COR-L47 (cell line): ENCODE measurements around the gene SLC4A4.
A peak's percentile ranks its signal among the peaks of the same experiment; 100 is the strongest.

ENCODE experiments used
- DNase-seq: peaks from one replicate; lab custom pipeline; 2025; lab: John Stamatoyannopoulos, UW

SLC4A4 gene

DNA sequence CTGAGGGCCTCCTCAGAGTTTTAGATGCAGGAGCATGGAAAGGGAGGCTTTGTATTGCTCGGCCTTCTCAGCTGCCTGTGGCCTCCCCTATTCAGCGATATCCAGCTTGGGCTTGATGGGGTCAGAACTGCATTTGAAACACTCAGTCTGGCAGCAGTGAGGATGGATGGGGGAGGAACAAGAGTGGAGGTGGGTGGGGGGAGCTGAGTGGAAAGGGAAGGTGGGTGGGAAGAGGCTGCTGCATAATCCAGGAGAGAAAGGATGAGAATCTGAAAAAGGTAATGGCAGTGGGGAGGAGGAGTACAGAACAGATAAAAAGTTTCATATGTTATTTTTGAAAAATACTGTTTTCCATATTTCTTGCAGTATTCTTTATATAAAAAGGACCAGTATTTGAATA lies 202.7 kb downstream of the SLC4A4 start:
- DNase-seq: no peak

DNA sequence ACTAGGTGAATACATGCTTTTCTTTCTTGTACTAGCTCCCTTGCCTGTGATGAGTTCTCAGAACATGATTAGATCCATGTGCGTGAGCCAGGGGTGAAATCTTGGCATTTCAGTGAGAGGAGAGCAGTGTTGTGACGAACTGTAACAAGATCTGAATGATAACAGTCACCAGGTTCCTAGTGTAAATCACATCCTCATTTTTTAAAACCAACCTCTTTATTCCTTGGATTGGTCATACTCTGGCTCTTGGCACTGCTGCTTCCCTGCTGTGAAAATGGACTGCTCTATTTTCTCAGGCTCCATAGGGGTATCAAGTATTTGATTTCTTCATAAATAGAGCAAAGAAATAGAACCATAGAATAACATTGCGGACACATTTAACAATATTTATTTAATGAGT lies 206.3 kb downstream of the SLC4A4 start:
- peak; percentile 30 for DNase-seq

DNA sequence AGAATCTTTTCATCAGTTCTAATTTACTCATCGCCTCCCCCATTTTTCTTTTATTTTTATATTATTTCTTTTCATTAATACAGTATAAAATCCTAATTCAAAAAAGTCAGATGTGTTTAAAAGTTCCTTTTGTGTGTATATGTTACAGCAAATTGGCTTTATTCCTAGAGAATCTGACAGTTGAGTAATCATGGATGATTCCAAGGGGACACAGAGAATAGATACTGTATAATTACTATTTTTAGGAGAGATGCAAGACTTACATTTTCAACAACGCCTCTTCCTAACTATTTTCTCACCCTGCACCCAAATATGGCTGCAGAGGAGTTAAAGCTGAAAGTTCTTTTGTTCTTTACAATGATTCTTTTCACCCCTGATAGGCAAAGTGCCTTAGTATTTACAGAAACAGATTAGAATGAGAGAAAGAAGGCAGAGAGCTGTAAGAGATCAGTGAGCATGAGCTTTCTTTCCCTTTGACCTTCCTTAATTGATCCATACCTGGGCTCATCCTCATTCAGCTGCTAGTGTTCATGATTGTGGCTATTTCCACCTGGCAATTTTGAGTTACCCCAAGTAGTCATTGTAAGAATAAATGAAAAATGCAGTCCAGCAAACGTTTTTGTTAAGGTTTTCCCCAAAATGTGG lies 210.8 kb downstream of the SLC4A4 start:
- no peak for DNase-seq

DNA sequence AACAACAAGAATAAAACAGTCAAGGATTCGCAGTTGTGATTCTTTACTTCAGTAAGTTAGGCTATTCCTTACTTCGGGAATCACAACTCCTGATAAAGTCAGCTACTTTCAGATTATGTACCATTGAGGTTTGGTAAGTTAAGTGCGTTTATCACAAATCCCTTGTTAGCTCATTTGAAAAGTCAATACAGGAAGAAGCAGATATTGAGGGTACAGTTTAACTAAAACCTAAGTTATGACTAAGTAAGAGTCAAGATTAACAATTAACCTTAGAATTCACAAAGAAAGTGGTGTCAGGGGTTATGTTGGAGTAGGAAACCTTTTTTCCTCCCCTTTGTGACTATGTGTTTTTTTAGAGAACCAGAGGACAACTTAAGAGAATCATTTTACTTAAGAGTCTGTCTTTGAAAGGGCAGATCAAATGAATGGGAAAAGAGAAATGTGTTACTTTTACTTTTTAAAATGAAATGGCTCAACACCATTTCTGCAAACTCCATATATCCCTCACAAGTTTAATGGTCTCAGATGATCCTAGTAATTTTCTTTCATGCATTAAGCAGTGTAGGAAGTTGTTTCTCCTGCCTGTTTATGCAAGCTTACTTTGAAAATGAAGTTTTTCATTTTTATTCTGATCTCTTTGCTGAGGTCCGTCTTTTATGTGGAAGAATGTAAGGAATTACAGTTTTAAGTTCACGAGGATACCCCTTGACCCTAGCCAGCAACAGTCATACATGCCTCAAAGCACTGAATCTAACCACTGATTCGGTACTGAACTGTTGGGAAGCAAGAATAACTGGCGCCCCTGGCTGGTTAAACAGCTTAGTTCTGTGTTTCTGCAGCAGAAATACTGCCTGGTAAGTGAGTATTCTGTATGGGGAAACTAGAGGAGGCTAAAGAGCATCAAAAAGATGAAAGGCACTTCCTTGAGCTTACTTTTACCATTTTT lies 211.7 kb downstream of the SLC4A4 start:
- no peak for DNase-seq

DNA sequence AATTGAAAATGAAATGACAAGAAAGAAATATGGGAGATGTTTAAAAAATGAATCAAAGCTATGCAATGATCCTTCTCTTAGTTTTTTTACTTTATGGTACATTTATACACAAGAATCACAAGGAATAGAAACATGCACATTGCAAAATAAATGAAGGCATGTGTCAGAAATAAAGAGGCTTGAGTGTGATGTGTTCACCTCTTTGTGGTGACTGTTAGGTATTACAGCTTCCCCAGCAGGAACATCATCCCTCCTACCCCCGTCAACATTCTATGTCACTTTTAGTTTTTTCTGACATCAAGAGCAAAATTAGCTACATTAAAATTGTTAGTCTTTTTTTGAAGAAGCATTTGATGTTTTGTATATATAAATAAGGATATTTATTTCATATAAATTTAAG lies 214.8 kb downstream of the SLC4A4 start:
- no peak for DNase-seq

DNA sequence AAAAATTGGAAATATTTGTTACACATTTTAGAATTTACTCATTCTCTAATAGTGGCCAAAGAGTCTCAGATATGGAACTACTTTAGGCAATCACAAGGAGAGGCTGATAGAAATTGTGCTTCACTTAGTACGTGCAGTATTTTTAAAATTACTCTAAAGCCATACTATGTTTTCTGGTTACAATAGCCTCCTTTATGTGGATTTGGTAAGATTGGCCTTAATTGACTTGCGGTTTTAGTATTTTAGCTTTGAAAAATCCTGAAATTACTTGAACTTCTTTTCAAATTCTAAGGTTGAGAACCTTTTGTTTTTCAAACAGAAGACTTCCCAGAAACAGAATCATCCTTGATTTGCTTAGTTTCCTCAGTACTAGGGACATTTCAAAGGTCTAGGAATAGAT lies 215.2 kb downstream of the SLC4A4 start:
- no peak for DNase-seq

DNA sequence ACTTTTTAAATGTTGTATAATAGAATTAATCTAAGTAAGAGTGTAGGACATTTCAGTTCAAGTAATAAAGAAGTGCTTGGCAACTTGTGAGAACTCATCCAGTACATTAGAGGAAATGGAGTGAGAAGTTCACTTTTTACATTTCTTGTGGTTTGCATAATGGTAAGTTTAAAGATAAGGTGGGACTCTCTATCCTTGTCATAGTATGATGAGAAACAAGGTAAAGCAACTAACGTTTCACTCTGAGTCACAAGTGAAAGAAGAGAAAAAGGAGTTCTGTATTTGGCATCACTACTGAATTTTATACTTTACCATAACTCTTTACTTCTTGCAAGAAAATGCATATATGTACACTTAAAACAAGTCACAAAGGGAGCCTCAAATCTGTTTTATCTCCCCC lies 219.4 kb downstream of the SLC4A4 start:
- no peak for DNase-seq

DNA sequence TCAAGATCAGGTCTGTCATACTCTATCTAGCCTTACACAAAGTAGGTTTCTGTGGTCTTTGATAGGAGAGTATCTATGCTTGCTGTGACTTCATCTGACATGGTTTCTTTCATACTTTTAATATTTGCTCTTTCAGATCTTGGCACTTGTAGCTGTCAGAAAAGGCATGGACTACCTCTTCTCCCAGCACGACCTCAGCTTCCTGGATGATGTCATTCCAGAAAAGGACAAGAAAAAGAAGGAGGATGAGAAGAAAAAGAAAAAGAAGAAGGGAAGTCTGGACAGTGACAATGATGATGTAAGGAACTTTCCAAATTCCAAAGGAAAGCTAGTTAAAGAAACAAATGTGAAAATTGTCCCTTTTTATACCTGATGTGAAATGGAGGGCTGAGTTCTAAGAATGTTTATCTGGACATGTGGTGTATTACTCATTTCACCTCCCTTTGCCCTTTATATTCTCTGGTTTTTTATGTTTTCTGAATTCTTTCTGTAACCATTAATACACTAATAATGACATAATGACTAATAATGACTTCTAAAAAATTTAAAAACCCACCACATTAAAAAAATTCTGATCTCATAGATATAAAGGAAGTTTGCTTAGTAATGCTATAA lies 221.2 kb downstream of the SLC4A4 start:
- DNase-seq: no peak

DNA sequence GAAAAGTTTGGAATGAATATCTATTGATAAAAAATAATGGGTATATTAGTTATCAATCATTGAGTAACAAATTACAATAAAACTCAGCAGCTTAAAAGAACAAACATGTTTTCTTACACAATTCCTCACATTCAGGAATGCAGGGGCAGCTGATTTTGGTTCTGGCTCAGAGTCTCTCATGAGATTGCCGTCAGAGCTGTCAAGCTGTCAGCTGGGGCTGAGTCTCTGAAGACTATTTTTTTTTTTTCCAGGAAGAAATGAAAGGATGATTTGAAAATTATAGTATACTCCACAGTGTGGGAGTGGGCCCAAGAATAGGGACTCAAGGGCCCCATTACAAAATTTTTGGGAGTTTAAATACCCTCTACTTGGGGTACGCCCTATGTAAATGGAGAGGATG lies 226.0 kb downstream of the SLC4A4 start:
- no peak for DNase-seq

DNA sequence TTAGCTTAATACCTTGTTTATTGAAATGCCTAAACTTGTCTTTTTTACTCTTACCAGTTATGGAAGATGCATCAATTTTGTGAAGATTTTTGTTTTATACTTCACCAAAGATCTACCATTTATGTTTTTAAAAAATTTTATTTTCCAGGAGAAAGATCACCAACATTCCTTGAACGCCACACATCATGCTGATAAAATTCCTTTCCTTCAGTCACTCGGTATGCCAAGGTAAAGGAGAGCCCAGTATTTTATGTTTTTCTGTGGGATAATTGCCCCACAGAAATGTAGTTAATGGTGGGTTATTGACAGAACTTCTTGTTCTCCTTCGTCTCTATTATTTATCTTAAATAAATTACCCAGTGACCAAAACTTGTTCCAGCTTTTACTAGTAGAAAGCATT lies 228.0 kb downstream of the SLC4A4 start:
- no peak for DNase-seq

DNA sequence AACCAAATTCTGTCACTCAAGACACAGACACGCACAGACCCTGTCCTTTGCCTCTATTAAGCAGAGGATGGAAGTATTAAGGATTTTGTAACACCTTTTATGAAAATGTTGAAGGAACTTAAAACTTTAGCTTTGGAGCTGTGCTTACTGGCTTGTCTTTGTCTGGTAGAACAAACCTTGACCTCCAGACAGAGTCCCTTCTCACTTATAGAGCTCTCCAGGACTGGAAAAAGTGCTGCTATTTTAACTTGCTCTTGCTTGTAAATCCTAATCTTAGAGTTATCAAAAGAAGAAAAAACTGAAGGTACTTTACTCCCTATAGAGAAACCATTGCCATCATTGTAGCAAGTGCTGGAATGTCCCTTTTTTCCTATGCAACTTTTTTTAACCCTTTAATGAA lies 229.3 kb downstream of the SLC4A4 start:
- no peak for DNase-seq

DNA sequence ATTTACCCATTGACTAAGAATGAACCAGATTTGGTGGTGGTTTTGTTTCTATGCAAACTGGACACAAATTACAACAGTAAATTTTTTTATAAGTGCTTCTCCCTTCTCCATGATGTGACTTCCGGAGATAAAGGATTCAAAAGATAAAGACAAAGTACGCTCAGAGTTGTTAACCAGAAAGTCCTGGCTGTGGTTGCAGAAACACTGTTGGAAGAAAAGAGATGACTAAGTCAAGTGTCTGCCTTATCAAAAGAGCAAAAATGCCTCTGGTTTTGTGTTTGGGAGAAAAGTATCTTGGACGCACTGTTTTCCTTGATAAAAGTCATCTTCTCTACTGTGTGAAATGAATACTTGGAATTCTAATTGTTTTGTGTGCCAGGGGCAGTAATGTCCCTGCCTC lies 231.7 kb downstream of the SLC4A4 start:
- DNase-seq: no peak

DNA sequence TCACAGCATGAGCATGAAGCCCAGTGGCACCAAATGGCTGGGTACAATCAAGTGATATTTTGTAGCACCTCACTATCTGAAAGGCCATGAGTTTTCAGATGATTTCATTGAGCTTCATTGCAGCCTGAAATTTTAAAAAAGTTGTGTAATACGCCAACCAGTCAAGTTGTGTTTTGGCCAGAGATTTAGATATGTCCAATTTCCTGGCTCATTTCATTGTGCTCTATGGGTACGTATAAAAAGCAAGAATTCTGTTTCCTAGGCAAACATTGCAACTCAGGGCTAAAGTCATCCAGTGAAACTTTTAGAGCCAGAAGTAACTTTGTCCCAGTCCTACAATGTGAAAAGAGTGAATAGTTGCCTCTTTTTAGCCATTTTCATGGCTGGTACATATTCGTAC lies 232.5 kb downstream of the SLC4A4 start:
- DNase-seq: no peak

DNA sequence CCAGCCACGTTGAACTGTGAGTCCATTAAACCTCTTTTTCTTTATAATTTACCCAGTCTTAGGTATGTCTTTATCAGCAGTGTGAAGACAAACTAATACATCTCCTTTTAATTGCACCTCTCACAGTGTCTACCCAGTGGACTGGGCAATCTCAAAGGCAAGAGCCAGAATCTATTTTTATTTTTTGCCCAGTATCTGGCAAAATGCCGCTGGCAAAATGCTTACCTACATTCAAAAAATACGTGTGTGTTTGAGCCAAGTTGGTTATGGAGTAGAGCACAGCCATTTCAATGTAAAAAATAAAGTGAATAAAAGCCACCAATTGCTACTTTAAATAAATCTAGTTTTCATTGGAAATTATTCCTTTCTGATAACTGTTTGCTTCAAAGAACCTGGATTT lies 245.2 kb downstream of the SLC4A4 start:
- no peak for DNase-seq

DNA sequence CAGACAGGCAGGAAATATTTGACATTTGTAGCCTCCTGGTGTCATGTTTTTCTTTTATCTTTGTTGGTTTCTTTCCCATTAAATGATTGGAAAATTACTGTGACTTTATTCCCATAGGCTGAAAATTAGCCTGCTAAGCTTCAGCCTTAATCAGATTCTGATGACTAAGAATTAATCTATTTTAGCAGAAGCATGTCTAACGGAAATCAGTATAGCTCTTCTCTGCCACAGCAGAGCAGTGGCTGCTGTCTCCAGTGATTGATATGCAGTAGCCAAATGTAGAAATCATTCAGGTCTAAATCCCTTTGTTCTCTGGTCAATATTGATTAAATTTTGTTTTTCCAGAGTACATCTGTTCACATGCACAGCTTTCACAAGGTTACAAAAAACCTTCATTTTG lies 245.8 kb downstream of the SLC4A4 start:
- no peak for DNase-seq

DNA sequence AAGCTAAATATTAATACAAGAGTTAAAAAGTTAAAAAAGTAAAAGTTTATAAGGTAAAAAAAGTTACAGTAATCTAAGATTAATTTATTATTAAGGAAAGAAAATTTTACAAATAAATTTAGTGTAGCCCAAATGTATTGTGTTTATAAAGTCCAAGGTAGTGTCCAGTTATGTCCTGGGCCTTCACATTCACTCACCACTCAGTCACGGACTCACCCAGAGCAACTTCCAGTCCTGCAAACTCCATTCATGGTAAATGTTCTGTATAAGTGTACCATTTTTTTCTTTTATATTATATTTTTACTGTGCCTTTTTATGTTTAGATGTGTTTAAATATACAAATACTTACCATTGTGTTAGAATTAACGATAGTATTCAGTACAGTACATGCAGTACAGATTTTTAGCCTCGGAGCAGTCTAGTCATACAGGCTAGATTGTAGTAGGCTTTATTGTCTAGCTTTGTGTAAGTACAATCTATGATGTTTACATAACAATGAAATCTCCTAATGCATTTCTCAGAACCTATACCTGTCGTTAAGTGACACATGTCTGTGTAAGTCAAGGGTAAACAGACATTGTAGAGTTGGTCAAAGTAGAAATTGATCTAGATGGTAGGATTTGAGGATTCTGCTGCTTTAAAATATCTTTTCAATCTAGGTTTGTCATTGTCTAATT lies 247.4 kb downstream of the SLC4A4 start:
- no peak for DNase-seq

DNA sequence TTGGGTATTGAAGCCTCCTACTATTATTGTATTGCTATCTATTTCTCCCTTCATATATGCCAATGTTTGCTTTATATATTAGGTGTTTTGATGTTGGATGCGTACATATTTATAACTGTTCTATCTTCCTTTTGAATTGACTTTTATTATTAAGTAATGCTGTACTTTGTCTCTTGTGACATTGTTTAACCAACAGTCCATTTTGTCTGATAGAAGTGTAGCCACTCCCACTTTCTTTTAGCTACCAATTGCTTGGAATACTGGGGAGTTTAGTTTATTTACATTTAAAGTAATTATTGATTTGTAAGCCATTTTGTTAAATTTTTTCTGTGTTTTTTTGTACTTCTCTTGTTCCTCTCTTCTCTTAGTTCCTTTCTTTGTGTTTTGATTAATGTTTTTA lies 249.2 kb downstream of the SLC4A4 start:
- no peak for DNase-seq

DNA sequence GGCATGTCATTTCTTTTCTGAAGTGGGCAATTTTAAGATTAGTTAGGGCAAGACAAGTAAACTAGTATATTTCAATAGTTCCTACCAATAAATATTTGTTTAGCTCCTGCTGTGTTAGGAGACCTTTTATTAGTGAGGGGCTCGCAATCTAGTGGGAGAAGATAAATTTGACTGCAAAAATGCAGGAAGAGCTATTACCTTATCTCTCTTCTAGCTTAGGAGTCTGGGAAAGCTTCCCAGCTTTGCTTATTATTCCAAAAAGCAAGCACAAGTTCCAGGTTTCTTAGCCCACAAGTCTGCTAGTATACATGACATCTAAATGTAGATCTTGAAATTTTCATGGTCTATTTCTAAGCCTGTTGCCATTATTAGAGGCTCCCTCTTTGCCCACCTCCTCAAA lies 254.0 kb downstream of the SLC4A4 start:
- no peak for DNase-seq

DNA sequence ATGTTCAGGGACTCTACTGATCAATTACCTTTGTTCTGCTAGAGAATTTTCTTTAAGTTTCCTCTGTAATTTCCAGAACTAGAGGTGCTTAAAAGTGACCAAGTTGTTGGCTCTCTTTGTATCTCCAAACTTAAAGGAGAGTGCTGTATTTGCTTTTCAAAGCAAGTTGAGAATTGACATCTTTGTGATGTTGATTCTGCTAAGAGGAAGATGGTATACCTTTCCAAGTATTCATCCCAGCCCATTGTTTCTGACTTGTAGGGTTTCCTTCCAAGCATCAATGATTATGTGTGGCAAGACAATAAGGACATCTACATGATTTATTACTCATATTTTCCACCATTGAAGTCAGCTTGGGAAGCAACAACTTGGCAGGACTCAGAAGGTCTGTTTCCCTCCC lies 254.5 kb downstream of the SLC4A4 start:
- no peak for DNase-seq

DNA sequence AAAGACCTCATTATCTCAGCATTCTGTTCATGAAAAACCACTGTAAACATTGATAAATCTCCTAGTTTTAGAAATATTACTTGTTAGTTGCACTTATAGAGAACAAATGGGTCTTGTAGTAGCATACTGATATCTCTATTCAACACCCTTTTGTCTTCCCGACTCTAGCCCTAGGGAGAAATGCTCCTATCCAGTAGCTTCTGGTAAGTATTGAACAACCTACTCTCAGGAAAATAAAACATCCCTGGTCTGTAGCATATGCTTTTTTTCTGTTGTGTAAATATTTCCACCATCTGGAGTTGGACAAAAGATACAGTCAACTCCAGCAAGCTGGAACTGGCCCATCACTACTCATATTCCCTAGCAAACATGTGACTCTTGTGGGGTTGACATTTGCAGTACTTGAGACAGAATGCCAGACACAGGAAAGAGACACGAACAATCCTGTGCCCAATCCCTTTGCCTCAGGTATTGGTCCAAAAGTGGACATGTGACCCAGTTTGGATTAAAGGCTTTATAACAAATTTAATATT lies 256.8 kb downstream of the SLC4A4 start:
- peak; percentile 57 for DNase-seq

DNA sequence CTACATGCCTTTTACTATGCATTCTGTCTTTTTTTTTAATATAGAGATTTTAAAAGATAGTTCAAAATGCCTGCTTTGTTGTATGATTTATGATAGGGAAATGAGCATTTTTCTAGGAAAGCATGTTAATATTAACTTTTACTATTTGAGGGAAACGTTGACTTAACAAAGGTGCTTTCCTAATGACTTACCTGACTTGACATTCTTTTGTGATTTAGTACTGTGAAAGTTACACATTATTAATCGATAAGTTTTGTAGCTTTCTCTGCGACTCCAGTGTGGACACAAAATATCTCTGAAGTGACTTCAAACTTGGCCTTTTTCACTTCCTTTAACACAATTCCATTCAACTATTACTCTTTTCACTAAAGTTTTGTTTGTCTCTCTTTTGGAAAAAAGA lies 260.8 kb downstream of the SLC4A4 start:
- no peak for DNase-seq

DNA sequence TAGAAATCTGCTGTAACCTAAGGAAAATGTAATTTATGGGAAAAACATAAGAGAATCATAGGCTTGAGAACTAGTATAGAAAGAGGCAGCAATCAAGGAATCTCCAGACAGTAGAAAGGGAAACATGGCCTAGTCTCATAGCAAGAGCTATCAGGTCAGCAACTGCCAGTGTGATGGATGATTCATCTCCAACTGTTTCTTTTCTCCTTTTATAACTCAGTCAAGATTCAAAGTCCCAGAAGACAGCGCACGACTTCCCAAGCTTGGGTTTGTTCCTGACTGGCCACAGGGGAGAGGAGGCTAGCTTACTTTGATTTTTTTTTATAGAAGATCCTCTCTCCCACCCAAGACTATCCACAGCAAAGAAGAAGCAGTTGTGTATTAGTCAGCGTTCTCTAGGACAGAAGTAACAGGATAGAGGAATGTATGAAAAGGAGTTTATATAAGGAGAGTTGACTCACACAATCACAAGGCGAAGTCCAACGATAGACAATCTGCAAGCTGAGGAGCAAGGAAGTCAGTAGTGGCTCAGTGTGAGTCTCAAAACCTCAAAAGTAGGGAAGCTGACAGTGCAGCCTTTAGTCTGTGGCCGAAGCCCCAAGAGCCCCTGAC lies 263.6 kb downstream of the SLC4A4 start:
- DNase-seq: no peak
